Measurements from ENCODE around the gene RARG. TPM values are rescaled to one million over a fixed set of nuclear protein-coding genes. Genes with fewer than 3 reads are reported as not detected.

The RARG gene
- 10 to 100 TPM; 38.2 to 38.6 TPM for total RNA-seq
- 10 to 100 TPM; 43.1 to 62.5 (median 47.7) TPM for polyA plus RNA-seq (ENCODE audit: insufficient read length in 6 of 6)
- long read RNA-seq, donor 1, partial matches to known transcripts = 16 of 20 reads
- long read RNA-seq, donor 1, other reads (novel, unspliced or antisense) = 0 of 20 reads
- long read RNA-seq, donor 2, transcript RARG-201 (8 exons, 1,836 nt) = major isoform, 9 of 9 reads
- long read RNA-seq, donor 2, partial matches to known transcripts = 0 of 9 reads
- long read RNA-seq, donor 2, other reads (novel, unspliced or antisense) = 0 of 9 reads
- long read RNA-seq, donor 3, transcript RARG-201 (8 exons, 1,836 nt) = major isoform, 7 of 9 reads
- long read RNA-seq, donor 3, partial matches to known transcripts = 0 of 9 reads
- long read RNA-seq, donor 3, other reads (novel, unspliced or antisense) = 0 of 9 reads
- long read RNA-seq, donor 4, partial matches to known transcripts = 2 of 8 reads
- long read RNA-seq, donor 4, other reads (novel, unspliced or antisense) = 3 of 8 reads
- long read RNA-seq, donor 5, partial matches to known transcripts = 0 of 8 reads
- long read RNA-seq, donor 5, other reads (novel, unspliced or antisense) = 0 of 8 reads
- long read RNA-seq, donor 6, partial matches to known transcripts = 0 of 3 reads
- long read RNA-seq, donor 6, other reads (novel, unspliced or antisense) = 0 of 3 reads
- long read RNA-seq, donor 7, transcript RARG-201 (8 exons, 1,836 nt) = major isoform, 7 of 8 reads
- long read RNA-seq, donor 7, partial matches to known transcripts = 0 of 8 reads
- long read RNA-seq, donor 7, other reads (novel, unspliced or antisense) = 0 of 8 reads
- long read RNA-seq, donor 8, transcript RARG-201 (8 exons, 1,836 nt) = major isoform, 7 of 1,135 reads
- long read RNA-seq, donor 8, partial matches to known transcripts = 172 of 1,135 reads
- long read RNA-seq, donor 8, other reads (novel, unspliced or antisense) = 955 of 1,135 reads
- long read RNA-seq, donor 9 = 0 reads
- long read RNA-seq, donor 10, partial matches to known transcripts = 1 of 3 reads
- long read RNA-seq, donor 10, other reads (novel, unspliced or antisense) = 2 of 3 reads
- long read RNA-seq, donor 11, partial matches to known transcripts = 0 of 1 reads
- long read RNA-seq, donor 11, other reads (novel, unspliced or antisense) = 0 of 1 reads
- long read RNA-seq, donor 12, partial matches to known transcripts = 0 of 3 reads
- long read RNA-seq, donor 12, other reads (novel, unspliced or antisense) = 0 of 3 reads

DNA sequence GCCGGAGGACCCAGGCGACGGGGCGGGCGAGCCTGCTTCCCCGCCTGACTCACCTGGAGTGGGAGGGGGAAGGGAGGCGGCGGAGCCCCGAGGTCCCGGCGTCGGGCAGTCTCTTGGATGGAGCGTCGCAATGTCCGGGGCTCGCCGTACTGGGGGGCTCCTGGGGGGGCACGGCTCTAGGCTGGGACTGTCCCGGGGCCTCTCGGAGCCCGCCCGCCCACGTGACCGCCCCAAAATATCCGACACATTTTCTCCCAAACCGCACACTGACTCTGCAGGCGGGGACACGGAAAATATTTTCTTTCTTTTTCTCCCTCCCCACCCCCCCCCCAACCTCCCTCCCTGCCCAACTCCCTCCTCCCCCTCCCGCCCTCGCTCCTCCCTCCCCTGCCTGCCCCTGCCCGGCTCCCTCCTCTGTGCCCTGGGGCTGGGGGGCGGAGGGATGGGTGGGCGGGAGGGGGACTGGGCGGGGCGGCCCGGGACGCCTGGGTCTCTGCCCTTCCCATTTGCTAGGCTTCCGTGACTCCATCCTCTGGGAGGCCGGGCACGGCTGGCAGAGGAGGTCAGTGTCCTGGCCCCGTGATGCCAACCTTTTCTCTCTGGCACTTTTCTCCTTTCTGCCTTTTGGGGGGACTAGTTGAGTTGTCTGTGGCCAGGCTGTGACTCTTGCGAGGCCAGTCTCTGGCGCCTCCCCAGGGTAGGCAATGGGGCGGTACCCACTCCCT lies at the start of gene RARG:
Gene RARG, minus strand, starts transcription at position 289 of the 725 bp plus-strand sequence. CDS start 4,664 bp downstream, outside the sequence.
- ATAC-seq (peak; percentile 81), DNase-seq (peak in 3 of 4 donors; percentile 58 to 89 (median 78))
- no peaks in the 10 kb centered on the region for H3K36me3 ChIP-seq
- TF ChIP-seq, protein P1, sequence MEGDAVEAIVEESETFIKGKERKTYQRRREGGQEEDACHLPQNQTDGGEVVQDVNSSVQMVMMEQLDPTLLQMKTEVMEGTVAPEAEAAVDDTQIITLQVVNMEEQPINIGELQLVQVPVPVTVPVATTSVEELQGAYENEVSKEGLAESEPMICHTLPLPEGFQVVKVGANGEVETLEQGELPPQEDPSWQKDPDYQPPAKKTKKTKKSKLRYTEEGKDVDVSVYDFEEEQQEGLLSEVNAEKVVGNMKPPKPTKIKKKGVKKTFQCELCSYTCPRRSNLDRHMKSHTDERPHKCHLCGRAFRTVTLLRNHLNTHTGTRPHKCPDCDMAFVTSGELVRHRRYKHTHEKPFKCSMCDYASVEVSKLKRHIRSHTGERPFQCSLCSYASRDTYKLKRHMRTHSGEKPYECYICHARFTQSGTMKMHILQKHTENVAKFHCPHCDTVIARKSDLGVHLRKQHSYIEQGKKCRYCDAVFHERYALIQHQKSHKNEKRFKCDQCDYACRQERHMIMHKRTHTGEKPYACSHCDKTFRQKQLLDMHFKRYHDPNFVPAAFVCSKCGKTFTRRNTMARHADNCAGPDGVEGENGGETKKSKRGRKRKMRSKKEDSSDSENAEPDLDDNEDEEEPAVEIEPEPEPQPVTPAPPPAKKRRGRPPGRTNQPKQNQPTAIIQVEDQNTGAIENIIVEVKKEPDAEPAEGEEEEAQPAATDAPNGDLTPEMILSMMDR (IDR thresholded peaks at IDR 0.05) = no peak
- peaks cover 0 to 42% of the 10 kb centered on the region in 2 donors for H3K27me3 ChIP-seq
- H3K9me3 ChIP-seq = no peaks in the 10 kb centered on the region
- peak within 1 kb of the TSS; percentile 63 to 65 for H3K4me3 ChIP-seq
- H3K4me1 ChIP-seq = peaks cover 7 to 31% of the 10 kb centered on the region in 2 donors
- intact Hi-C loops (cut with DNase I) = no loop called here
- H3K27ac ChIP-seq = peak within 1 kb of the TSS; percentile 76 to 81

DNA sequence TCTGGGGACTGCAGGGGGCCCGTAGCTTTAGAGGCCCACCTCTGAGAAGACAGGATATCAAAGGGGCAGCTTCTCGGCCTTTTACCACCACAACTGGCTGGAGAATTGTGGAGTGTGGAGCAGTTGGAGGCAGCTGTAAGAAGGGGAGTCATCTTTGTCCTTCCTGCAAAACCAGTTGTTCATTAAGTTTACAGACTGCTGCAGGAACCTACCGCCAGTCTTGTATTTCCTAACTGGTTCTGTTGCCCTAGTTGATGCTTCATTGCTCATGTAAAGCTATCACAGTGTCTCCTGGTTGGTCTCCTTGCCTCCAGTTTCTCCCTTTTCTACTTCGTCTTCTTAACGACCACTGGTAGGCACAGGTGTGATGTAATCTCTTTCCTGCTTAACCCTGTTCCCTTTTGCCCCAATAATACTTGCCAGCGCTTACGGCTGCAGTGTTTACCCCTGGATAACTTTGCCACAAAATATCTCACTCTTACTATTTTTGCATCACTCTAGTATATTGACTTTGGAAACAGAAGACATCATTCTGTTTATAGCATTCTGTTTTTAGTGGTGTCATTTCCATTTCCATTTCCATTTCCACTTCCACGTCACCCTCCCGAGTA lies 48.0 kb upstream of the RARG start:
- Histone ChIP-seq H3K27me3 (no peaks in the 10 kb centered on the region), H3K27ac (no peak overlapping the region), H3K4me1 (no peaks in the 10 kb centered on the region), H3K36me3 (peaks cover 0 to 32% of the 10 kb centered on the region in 2 donors), H3K4me3 (no peak overlapping the region), H3K9me3 (no peaks in the 10 kb centered on the region)
- TF ChIP-seq, protein P1 (IDR thresholded peaks at IDR 0.05) = no peak
- intact Hi-C loops (cut with DNase I) = no loop called here
- ATAC-seq = no peak
- no peak for DNase-seq

DNA sequence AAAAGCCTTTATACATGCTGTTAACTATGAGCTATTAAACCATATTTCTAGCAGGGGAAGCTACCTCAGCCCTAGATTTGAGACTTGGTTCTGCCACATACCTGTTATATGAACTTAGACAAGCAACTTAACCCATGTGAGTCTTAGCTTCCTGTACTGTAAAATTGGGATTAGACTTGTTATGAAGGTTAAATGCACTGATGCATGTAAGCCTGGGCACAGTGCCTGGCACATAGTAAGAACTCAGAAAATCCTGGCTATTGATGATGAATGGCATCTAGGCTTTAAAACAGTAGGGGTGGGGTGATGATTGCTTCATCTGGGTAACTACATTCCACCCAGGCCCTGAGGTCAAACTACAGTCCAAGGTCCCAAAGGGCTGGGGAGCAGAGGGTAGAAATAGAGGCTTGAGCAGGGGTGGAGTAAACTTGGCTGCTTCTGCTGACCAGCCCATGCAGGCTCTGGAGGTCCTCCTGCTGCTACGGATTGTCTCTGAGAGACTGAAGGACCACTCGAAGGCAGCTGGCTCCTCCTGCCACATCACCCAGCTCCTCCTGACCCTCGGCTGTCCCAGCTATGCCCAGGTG lies 47.4 kb upstream of the RARG start:
- DNase-seq = peak in 1 of 4 donors; percentile 17
- no peak overlapping the region for H3K27ac ChIP-seq
- no peaks in the 10 kb centered on the region for H3K9me3 ChIP-seq
- H3K27me3 ChIP-seq = no peaks in the 10 kb centered on the region
- peaks cover 0 to 32% of the 10 kb centered on the region in 2 donors for H3K36me3 ChIP-seq
- intact Hi-C loops (cut with DNase I) = no loop called here
- no peak for ATAC-seq
- no peaks in the 10 kb centered on the region for H3K4me1 ChIP-seq
- H3K4me3 ChIP-seq = no peak overlapping the region
- TF ChIP-seq, protein P1 (IDR thresholded peaks at IDR 0.05) = no peak

GRCh38 chr12:53277981-53278380 lies 46.0 kb upstream of the RARG start:
- intact Hi-C loops (cut with DNase I) = no loop called here
- ATAC-seq (no peak), DNase-seq (peak in 1 of 4 donors; percentile 8)
- Histone ChIP-seq H3K27ac (no peak overlapping the region), H3K4me1 (no peaks in the 10 kb centered on the region), H3K27me3 (no peaks in the 10 kb centered on the region), H3K36me3 (peaks cover 0 to 23% of the 10 kb centered on the region in 2 donors), H3K9me3 (no peaks in the 10 kb centered on the region), H3K4me3 (no peak overlapping the region)
- TF ChIP-seq, protein P1 (IDR thresholded peaks at IDR 0.05) = no peak

All from left lung (tissue), 14 donors.